DND-41 (cell line): ENCODE results near the gene CCN2.

Source experiments
- ATAC-seq: fragments of 200-7000 bp; cut with Tn5 transposase; 3 replicates; pipeline ENCODE4 v1.9.1; 2021; ENCODE audit warnings: low read depth; ENCODE audit not compliant: insufficient read depth
- DNase-seq: peaks from one replicate; pipeline ENCODE4 v3.0.0-alpha.2; 2020
- H2AFZ ChIP-seq: 2 replicates; pipeline ENCODE4 v1.6.0; 2012; ENCODE audit warnings: low read depth, low read length
- H3K27ac ChIP-seq: 2 replicates; pipeline ENCODE4 v1.5.1; 2012; ENCODE audit warnings: low read length, inconsistent platforms
- H3K27me3 ChIP-seq: fragments of 200-600 bp; sonication (generic); 2 replicates; pipeline ENCODE4 v1.6.0; 2012; ENCODE audit warnings: low read length, mild to moderate bottlenecking, inconsistent platforms; ENCODE audit not compliant: insufficient read depth, poor library complexity
- H3K36me3 ChIP-seq: 2 replicates; pipeline ENCODE4 v1.5.1; 2012; ENCODE audit warnings: low read length, inconsistent platforms; ENCODE audit not compliant: insufficient read depth
- H3K4me1 ChIP-seq: 2 replicates; pipeline ENCODE4 v1.5.1; 2012; ENCODE audit warnings: mild to moderate bottlenecking, low read length; ENCODE audit not compliant: insufficient read depth
- H3K4me2 ChIP-seq: 2 replicates; pipeline ENCODE4 v1.6.0; 2012; ENCODE audit warnings: mild to moderate bottlenecking, moderate library complexity, low read length, inconsistent platforms; ENCODE audit not compliant: insufficient read depth
- H3K4me3 ChIP-seq, 2 experiments: fragments of 200-600 bp in 1 of 2; shearing (Covaris generic) in 1 of 2; 2 replicates each; pipeline ENCODE4 v1.5.1; 2012 to 2016; ENCODE audit warnings: inconsistent platforms in 2 of 2, low read length in 2 of 2, mild to moderate bottlenecking in 2 of 2, low read depth in 1 of 2, moderate library complexity in 1 of 2
- H3K79me2 ChIP-seq: 2 replicates; pipeline ENCODE4 v1.6.0; 2012; ENCODE audit warnings: low read length, inconsistent platforms; ENCODE audit not compliant: insufficient read depth
- H3K9ac ChIP-seq: 2 replicates; pipeline ENCODE4 v1.6.0; 2012; ENCODE audit warnings: low read depth, mild to moderate bottlenecking, inconsistent platforms, low read length, moderate library complexity
- H3K9me3 ChIP-seq: 2 replicates; pipeline ENCODE4 v1.5.1; 2012; ENCODE audit warnings: low read length, moderate library complexity, mild to moderate bottlenecking, inconsistent platforms; ENCODE audit not compliant: insufficient read depth, severe bottlenecking
- H4K20me1 ChIP-seq: 2 replicates; pipeline ENCODE4 v1.6.0; 2012; ENCODE audit warnings: low read length; ENCODE audit not compliant: insufficient read depth
- CTCF ChIP-seq: IDR thresholded peaks from 2 replicates; pipeline ENCODE4 v1.5.1; 2012; ENCODE audit warnings: borderline replicate concordance, low read length, moderate library complexity, mild to moderate bottlenecking; ENCODE audit not compliant: poor library complexity, severe bottlenecking; ENCODE audit errors: extremely low read depth
- EZH2 ChIP-seq: IDR thresholded peaks from 3 replicates; pipeline ENCODE4 v1.6.1; 2012; ENCODE audit warnings: borderline replicate concordance, low read depth, mild to moderate bottlenecking, moderate library complexity, low read length, inconsistent platforms; ENCODE audit not compliant: severe bottlenecking

Gene CCN2

GRCh38 chr6:131945971-131946370 is 5.2 kb downstream of the CCN2 start:
- H3K36me3 ChIP-seq, result no peaks in the 10 kb centered on the region
- no peak overlapping the region for H3K9ac ChIP-seq
- H3K4me3 ChIP-seq, result no peak overlapping the region
- H3K9me3 ChIP-seq, result no peaks in the 10 kb centered on the region
- H2AFZ ChIP-seq, result no peak overlapping the region
- no peaks in the 10 kb centered on the region for H3K27me3 ChIP-seq
- H3K27ac ChIP-seq, result no peak overlapping the region
- H3K4me2 ChIP-seq, result no peak overlapping the region
- no peaks in the 10 kb centered on the region for H3K4me1 ChIP-seq
- H4K20me1 ChIP-seq, result no peaks in the 10 kb centered on the region
- no peak for TF ChIP-seq EZH2
- no peak for TF ChIP-seq CTCF
- no peak for DNase-seq
- ATAC-seq, result no peak
- H3K79me2 ChIP-seq, result no peaks in the 10 kb centered on the region

GRCh38 chr6:131937703-131938631 is 13.2 kb downstream of the CCN2 start:
- H3K27me3 ChIP-seq, result peaks cover 3% of the 10 kb centered on the region
- ATAC-seq, result no peak
- no peak for DNase-seq
- H3K9ac ChIP-seq, result no peak overlapping the region
- H2AFZ ChIP-seq, result no peak overlapping the region
- H3K4me3 ChIP-seq, result no peak overlapping the region
- no peaks in the 10 kb centered on the region for H3K4me1 ChIP-seq
- H3K36me3 ChIP-seq, result no peaks in the 10 kb centered on the region
- no peak for TF ChIP-seq EZH2
- no peak for TF ChIP-seq CTCF
- H3K27ac ChIP-seq, result no peak overlapping the region
- no peaks in the 10 kb centered on the region for H3K79me2 ChIP-seq
- H3K9me3 ChIP-seq, result no peaks in the 10 kb centered on the region
- no peaks in the 10 kb centered on the region for H4K20me1 ChIP-seq
- H3K4me2 ChIP-seq, result no peak overlapping the region

GRCh38 chr6:131937226-131937625 is 13.9 kb downstream of the CCN2 start:
- no peaks in the 10 kb centered on the region for H3K9me3 ChIP-seq
- H3K9ac ChIP-seq, result no peak overlapping the region
- H4K20me1 ChIP-seq, result no peaks in the 10 kb centered on the region
- peaks cover 3% of the 10 kb centered on the region for H3K27me3 ChIP-seq
- H3K36me3 ChIP-seq, result no peaks in the 10 kb centered on the region
- no peak overlapping the region for H3K4me2 ChIP-seq
- no peak for ATAC-seq
- no peaks in the 10 kb centered on the region for H3K4me1 ChIP-seq
- H2AFZ ChIP-seq, result no peak overlapping the region
- DNase-seq, result no peak
- H3K79me2 ChIP-seq, result no peaks in the 10 kb centered on the region
- no peak for TF ChIP-seq CTCF
- TF ChIP-seq EZH2, result no peak
- H3K27ac ChIP-seq, result no peak overlapping the region
- H3K4me3 ChIP-seq, result no peak overlapping the region
